HepG2 (cell line): ENCODE data around the gene SFMBT1. TPM values are rescaled to one million over a fixed set of nuclear protein-coding genes. Genes with fewer than 3 reads are reported as not detected.

Experiments used
- ATAC-seq: fragments of 200-7000 bp; cut with Tn5 transposase; 3 replicates; pipeline ENCODE4 v1.9.1; 2020; ENCODE audit warnings: mild to moderate bottlenecking, moderate library complexity
- BruUV-seq: library from RNA; stranded (reverse); fragments of 400-500 nt; replicated peaks from 2 replicates; lab custom pipeline; 2021; lab: Mats Ljungman, UMichigan
- CTCF ChIA-PET: fragments of 300-600 bp; formaldehyde crosslinking; extraction: SDS; loops from one replicate; lab custom pipeline; 2021; ENCODE audit warnings: low total read pairs, inconsistent platforms, low intra/inter-chr PET ratio; lab: Yijun Ruan, JAX
- POLR2A ChIA-PET: fragments of 350-600 bp; sonication (Branson Sonifier 250); formaldehyde crosslinking; loops from one replicate; lab custom pipeline; 2020; ENCODE audit warnings: antibody characterized with exemption, inconsistent platforms; lab: Yijun Ruan, JAX
- DNase-seq: peaks from one replicate; pipeline ENCODE4 v3.0.0-alpha.2; 2015; ENCODE audit warnings: low spot score
- FAIRE-seq: peaks from 3 replicates; lab custom pipeline; 2011; peaks lifted over from hg19 to GRCh38; lab: Jason Lieb, UNC
- H2AFZ ChIP-seq: one replicate; pipeline ENCODE4 v1.6.1; 2011; ENCODE audit warnings: low read length, inconsistent platforms
- H3K27ac ChIP-seq: fragments of 300-600 bp; 3 replicates; pipeline ENCODE4 v1.8.0; 2011; ENCODE audit warnings: mixed run types, mild to moderate bottlenecking, mixed read lengths, low read length, inconsistent platforms; ENCODE audit not compliant: insufficient read depth; ENCODE audit errors: extremely low read length
- H3K27me3 ChIP-seq, 2 experiments: fragments of 200-600 bp in 1 of 2; 2 replicates in 1 of 2; 3 replicates in 1 of 2; pipeline versions ENCODE4 v1.6.0 to v1.8.0; 2011; ENCODE audit warnings: low read length in 2 of 2, mild to moderate bottlenecking in 2 of 2, moderate library complexity in 2 of 2, inconsistent platforms in 1 of 2; ENCODE audit not compliant: insufficient read depth in 2 of 2, control insufficient read depth in 1 of 2
- H3K36me3 ChIP-seq, 2 experiments: fragments of 200-600 bp in 1 of 2; replicated peaks in 1 of 2; 2 replicates in 1 of 2; 3 replicates in 1 of 2; pipeline versions ENCODE4 v1.5.1 to v1.8.0; 2011; ENCODE audit warnings: low read length in 2 of 2, inconsistent platforms in 1 of 2; ENCODE audit not compliant: insufficient read depth in 2 of 2, control insufficient read depth in 1 of 2
- H3K4me1 ChIP-seq: 2 replicates; pipeline ENCODE4 v1.5.1; 2012; ENCODE audit warnings: low read length, inconsistent platforms; ENCODE audit not compliant: insufficient read depth
- H3K4me2 ChIP-seq: 2 replicates; pipeline ENCODE4 v1.6.0; 2011; ENCODE audit warnings: low read depth, low read length, inconsistent platforms
- H3K4me3 ChIP-seq, 3 experiments: fragments of 200-600 bp in 1 of 3; sonication (generic), shearing (Covaris generic) in 1 of 3; replicated peaks in 1 of 3; 2 replicates each; pipeline ENCODE4 v1.5.1; 2011 to 2016; ENCODE audit warnings: low read length in 3 of 3, inconsistent platforms in 2 of 3, low read depth in 2 of 3, mild to moderate bottlenecking in 2 of 3, control low read depth in 1 of 3, mixed read lengths in 1 of 3; ENCODE audit not compliant: insufficient read depth in 1 of 3
- H3K79me2 ChIP-seq: one replicate; pipeline ENCODE4 v1.6.1; 2011; ENCODE audit warnings: low read length, inconsistent platforms; ENCODE audit not compliant: insufficient read depth
- H3K9ac ChIP-seq: 2 replicates; pipeline ENCODE4 v1.6.0; 2011; ENCODE audit warnings: mild to moderate bottlenecking, low read depth, low read length, inconsistent platforms; ENCODE audit not compliant: insufficient read depth
- H3K9me3 ChIP-seq: 2 replicates; pipeline ENCODE4 v1.5.1; 2012; ENCODE audit warnings: mild to moderate bottlenecking, low read length
- H4K20me1 ChIP-seq: 2 replicates; pipeline ENCODE4 v1.6.0; 2011; ENCODE audit warnings: inconsistent platforms, mild to moderate bottlenecking, low read length, moderate library complexity; ENCODE audit not compliant: insufficient read depth
- FOXM1 ChIP-seq: sonication (generic); formaldehyde crosslinking; IDR thresholded peaks from 2 replicates; pipeline ENCODE4 v1.5.0; 2020; ENCODE audit warnings: missing genetic modification reagents
- RFX1 ChIP-seq: fragments of 450-650 bp; IDR thresholded peaks from 2 replicates; pipeline ENCODE4 v1.6.1; 2017
- STAT6 ChIP-seq: sonication (generic); formaldehyde crosslinking; IDR thresholded peaks from 2 replicates; pipeline ENCODE4 v1.4.0; 2020; ENCODE audit warnings: missing genetic modification reagents, mild to moderate bottlenecking, borderline replicate concordance
- YEATS4 ChIP-seq: sonication (generic); formaldehyde crosslinking; IDR thresholded peaks from 2 replicates; pipeline ENCODE4 v1.4.0; 2020; ENCODE audit warnings: missing genetic modification reagents, borderline replicate concordance
- ZNF382 ChIP-seq: sonication (generic); formaldehyde crosslinking; IDR thresholded peaks from 2 replicates; pipeline ENCODE4 v1.5.0; 2020; ENCODE audit warnings: missing genetic modification reagents, mild to moderate bottlenecking, borderline replicate concordance
- WGBS: methylation state at CpG from one replicate; pipeline ENCODE4 v1.1.6; 2017; ENCODE audit warnings: low lambda C conversion rate; 5-methylcytosine and 5-hydroxymethylcytosine counted together
- in situ Hi-C: cut with HindIII; loops from 2 replicates; pipeline ENCODE4 v1.10.0; 2017; ENCODE audit warnings: low pct_unique_long_range_greater_than_20kb; ENCODE audit not compliant: extremely low pct_ligation_motif_present
- intact Hi-C: fragments of 100-400 bp; cut with micrococcal nuclease; formaldehyde crosslinking; loops from one replicate; pipeline ENCODE4 v1.10.0; 2022; ENCODE audit not compliant: unreplicated experiment
- polyA plus RNA-seq, 8 experiments: library from polyadenylated mRNA; depleted of rRNA in 3 of 8; stranded (reverse) in 7 of 8; unstranded in 1 of 8; fragments of >200 nt; fragmentation: Illumina TruSeq in 4 of 8; extraction: Trizol in 4 of 8; gene quantifications; 2 replicates each; pipeline versions ENCODE4 v1.2.1 to v1.2.3, GENCODE V29; 2011 to 2016; ENCODE audit warnings: low read depth in 4 of 8, missing spikeins in 1 of 8, mixed read lengths in 1 of 8; ENCODE audit not compliant: insufficient read depth in 1 of 8
- total RNA-seq, 5 experiments: library from RNA; depleted of rRNA; stranded (reverse); fragments of >200 nt; fragmentation: Illumina TruSeq; extraction: Trizol; gene quantifications; 2 replicates each; pipeline ENCODE4 v1.2.3, GENCODE V29; 2016; ENCODE audit warnings: low read depth in 1 of 5
- TF ChIP-seq, protein P1 (sequence below): sonication (generic); formaldehyde crosslinking; IDR thresholded peaks from 2 replicates; pipeline ENCODE4 v1.4.0; 2020; ENCODE audit warnings: missing genetic modification reagents, mild to moderate bottlenecking, borderline replicate concordance
- TF ChIP-seq, protein P2 (sequence below): sonication (generic); formaldehyde crosslinking; IDR thresholded peaks from 2 replicates; pipeline ENCODE4 v1.5.1; 2020; ENCODE audit warnings: missing genetic modification reagents, mild to moderate bottlenecking, borderline replicate concordance

Gene SFMBT1
- total and polyA plus RNA-seq, 2 of the 13 experiments (the other 11 are each of a cell fraction or from before 2014, with no cell fraction given): 3.8 to 12.8 TPM

DNA sequence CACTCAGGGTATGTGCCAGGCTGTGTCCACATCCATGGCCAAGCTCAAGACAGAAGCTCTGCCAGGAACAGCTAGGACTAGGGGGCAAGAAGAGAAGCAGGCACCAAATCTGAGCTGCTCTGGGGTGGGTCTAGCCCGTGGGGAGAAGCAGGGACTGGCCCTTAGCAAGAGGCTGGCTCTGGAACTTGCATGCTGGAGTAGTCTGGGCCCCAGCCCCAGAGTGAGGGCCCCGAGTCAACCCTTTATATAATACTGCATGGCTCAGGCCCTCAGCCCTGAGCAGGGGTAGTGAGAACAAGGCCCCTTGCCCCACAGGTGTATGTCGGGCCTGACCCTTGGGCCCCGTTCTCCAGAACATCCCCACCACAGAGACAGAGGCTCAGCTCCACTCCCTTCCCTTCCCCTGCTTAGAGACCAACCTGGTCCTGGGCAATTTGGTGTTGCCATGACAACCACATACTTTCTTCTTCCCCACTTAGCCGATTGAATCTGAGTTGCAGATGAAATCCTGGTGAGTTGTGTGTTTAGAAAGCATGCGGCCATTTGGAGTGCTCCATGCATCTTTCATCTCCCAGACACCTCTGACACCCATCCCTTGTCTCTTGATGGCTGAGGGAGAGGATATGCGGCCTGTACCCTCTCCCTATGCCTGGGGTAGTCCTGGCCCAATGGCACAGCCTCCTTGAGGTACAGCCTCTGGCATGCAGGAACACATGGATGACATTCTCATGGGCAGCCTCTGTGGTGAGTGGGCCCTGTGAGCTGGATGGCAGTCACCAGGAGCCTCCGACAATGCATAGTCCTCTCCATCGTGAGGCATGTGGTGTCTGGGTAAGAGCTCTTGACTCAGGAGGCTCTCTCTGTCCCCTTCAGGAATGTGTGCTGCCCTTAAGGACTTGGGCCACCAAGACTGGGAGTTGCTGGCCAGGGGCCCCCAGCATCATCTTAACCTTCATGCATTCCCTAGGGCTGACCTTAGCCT, 29.2 kb upstream of the SFMBT1 start:
- FAIRE-seq: no peak
- no TSS peak for BruUV-seq
- in situ Hi-C loops: loop anchor here (5.0 kb wide), 1 partner anchor 223 kb away; no protein-coding TSS in a partner anchor

GRCh38 chr3:53074366-53074696, 28.5 kb upstream of the SFMBT1 start:
- WGBS: no CpG with 5 or more reads among the region's 1 CpG
- H2AFZ ChIP-seq: no peak overlapping the region
- BruUV-seq: no TSS peak
- ATAC-seq: no peak
- peaks cover 27% of the 10 kb centered on the region for H3K4me1 ChIP-seq
- H3K9me3 ChIP-seq: no peaks in the 10 kb centered on the region
- no peaks in the 10 kb centered on the region for H4K20me1 ChIP-seq
- no peak for DNase-seq
- in situ Hi-C loops (no loop called here), intact Hi-C loops (loop anchor here (10.0 kb wide), 1 partner anchor 330 kb away; no protein-coding TSS in a partner anchor)
- H3K9ac ChIP-seq: no peak overlapping the region
- no peaks in the 10 kb centered on the region for H3K36me3 ChIP-seq
- no peaks in the 10 kb centered on the region for H3K79me2 ChIP-seq
- H3K27me3 ChIP-seq: no peaks in the 10 kb centered on the region; a peak in 1 of 5 replicates
- no peak overlapping the region for H3K4me3 ChIP-seq
- ChIA-PET POLR2A (interaction anchor here (0.5 to 1.9 kb wide), 2 partner anchors 19 to 47 kb away, joined by 3 to 4 read pairs; no protein-coding TSS in a partner anchor), CTCF (no interaction called here)
- no peak for FAIRE-seq
- H3K27ac ChIP-seq: no peak overlapping the region
- no peak overlapping the region for H3K4me2 ChIP-seq
- TF ChIP-seq FOXM1 (no peak), YEATS4 (CRISPR knock-in tag) (no peak), STAT6 (CRISPR knock-in tag) (no peak)
- TF ChIP-seq, protein P1, sequence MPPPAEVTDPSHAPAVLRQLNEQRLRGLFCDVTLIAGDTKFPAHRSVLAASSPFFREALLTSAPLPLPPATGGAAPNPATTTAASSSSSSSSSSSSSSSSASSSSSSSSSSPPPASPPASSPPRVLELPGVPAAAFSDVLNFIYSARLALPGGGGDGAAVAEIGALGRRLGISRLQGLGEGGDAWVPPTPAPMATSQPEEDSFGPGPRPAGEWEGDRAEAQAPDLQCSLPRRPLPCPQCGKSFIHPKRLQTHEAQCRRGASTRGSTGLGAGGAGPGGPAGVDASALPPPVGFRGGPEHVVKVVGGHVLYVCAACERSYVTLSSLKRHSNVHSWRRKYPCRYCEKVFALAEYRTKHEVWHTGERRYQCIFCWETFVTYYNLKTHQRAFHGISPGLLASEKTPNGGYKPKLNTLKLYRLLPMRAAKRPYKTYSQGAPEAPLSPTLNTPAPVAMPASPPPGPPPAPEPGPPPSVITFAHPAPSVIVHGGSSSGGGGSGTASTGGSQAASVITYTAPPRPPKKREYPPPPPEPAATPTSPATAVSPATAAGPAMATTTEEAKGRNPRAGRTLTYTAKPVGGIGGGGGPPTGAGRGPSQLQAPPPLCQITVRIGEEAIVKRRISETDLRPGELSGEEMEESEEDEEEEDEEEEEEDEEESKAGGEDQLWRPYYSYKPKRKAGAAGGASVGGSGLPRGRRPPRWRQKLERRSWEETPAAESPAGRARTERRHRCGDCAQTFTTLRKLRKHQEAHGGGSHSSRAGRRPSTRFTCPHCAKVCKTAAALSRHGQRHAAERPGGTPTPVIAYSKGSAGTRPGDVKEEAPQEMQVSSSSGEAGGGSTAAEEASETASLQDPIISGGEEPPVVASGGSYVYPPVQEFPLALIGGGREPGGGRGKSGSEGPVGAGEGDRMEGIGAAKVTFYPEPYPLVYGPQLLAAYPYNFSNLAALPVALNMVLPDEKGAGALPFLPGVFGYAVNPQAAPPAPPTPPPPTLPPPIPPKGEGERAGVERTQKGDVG (CRISPR knock-in tag): no peak

More for the DNA sequence above, 29.2 kb upstream of the SFMBT1 start:
- Histone ChIP-seq H4K20me1 (no peaks in the 10 kb centered on the region), H3K36me3 (no peaks in the 10 kb centered on the region), H3K27me3 (no peaks in the 10 kb centered on the region; a peak in 1 of 5 replicates), H3K9ac (no peak overlapping the region), H3K4me3 (no peak overlapping the region), H3K4me2 (no peak overlapping the region), H2AFZ (no peak overlapping the region), H3K4me1 (peaks cover 27% of the 10 kb centered on the region), H3K9me3 (no peaks in the 10 kb centered on the region), H3K27ac (no peak overlapping the region), H3K79me2 (no peaks in the 10 kb centered on the region)
- intact Hi-C loops: loop anchor here (10.0 kb wide), 1 partner anchor 330 kb away; no protein-coding TSS in a partner anchor
- ChIA-PET POLR2A (interaction anchor here (0.8 to 1.9 kb wide), 2 partner anchors 9 to 18 kb away, joined by 3 to 4 read pairs; no protein-coding TSS in a partner anchor), CTCF (no interaction called here)
- no peak for ATAC-seq
- TF ChIP-seq, protein P2, sequence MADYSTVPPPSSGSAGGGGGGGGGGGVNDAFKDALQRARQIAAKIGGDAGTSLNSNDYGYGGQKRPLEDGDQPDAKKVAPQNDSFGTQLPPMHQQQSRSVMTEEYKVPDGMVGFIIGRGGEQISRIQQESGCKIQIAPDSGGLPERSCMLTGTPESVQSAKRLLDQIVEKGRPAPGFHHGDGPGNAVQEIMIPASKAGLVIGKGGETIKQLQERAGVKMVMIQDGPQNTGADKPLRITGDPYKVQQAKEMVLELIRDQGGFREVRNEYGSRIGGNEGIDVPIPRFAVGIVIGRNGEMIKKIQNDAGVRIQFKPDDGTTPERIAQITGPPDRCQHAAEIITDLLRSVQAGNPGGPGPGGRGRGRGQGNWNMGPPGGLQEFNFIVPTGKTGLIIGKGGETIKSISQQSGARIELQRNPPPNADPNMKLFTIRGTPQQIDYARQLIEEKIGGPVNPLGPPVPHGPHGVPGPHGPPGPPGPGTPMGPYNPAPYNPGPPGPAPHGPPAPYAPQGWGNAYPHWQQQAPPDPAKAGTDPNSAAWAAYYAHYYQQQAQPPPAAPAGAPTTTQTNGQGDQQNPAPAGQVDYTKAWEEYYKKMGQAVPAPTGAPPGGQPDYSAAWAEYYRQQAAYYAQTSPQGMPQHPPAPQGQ (CRISPR knock-in tag): no peak
- TF ChIP-seq RFX1: peak; percentile 64
- TF ChIP-seq ZNF382 (CRISPR knock-in tag): no peak
- no peak for DNase-seq
- WGBS: 60% methylated on average over 6 of the region's 9 CpGs
